GM18858 (cell line): Measurements from ENCODE around the gene IL9.
"Not testable (repeated sequence)": the region's sequence is repeated elsewhere in the genome, so short reads cannot be mapped to it uniquely, and the experiment has no call there.

Experiments
- ATAC-seq: cut with Tn5 transposase; IDR thresholded peaks from one replicate; pipeline ENCODE4 v1.9.1; 2021; ENCODE audit not compliant: unreplicated experiment

IL9 gene

DNA sequence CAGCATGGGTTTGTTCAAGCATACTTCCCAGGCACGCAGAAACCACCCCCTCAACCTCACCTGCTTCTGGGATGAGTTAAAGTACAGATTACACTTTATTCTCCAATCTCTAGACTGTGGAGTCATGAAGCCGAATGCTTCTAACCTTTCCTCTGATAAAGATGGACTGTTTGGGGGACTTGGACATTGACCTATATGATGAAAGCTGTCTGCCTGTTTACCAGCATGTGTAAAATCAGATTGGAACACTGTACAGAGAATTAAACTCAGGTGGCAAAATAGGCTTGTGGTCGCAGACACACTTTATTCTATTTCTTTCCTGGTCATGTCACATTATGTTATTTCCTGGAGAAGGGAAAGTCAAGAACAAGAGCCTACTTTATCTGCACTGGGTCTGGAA is 25.7 kb downstream of the IL9 start:
- ATAC-seq: no peak

DNA sequence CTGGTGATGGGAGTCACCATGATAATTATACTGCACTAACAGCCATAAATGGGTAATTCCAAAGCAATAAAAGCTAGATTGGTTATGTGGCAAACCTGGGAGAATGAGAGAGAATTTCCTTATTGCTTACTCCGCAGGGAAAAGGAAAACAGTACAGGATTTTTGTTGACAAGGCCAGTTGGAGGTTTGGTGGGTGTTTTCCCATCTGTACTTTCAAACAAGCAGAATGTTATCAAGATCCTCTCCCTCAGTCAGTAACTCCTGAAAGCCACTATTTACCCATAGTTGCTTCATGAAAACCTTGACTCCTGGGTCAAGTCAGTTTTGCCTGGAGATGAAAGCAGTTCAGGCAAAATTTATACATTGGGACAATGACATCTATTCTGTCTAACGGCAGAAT is 26.4 kb downstream of the IL9 start:
- no peak for ATAC-seq

DNA sequence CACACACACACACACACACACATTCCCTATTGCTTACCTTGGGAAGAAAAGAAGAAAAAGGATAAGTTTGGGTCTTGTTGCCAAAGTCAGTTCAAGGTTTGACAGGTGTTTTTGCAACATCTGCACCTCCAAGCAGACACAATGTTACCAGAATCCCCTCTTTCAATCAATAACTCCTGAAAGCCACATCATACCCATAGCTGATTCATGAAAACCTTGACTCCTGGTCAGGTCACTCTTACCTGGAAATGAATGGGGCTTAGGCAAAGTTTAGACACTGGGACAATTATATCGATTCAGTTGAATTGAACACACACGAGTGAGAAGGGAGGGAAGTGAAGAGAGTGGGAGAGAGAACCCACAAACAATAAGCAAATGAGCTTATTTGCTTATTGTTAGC is 27.0 kb downstream of the IL9 start:
- ATAC-seq: no peak

- ATAC-seq: no peak
Measured at GRCh38 chr5:135867599-135867998, 28.0 kb downstream of the IL9 start.

GRCh38 chr5:135866016-135866415 is 29.6 kb downstream of the IL9 start:
- ATAC-seq: no peak

GRCh38 chr5:135864503-135865435 is 30.9 kb downstream of the IL9 start:
- no peak for ATAC-seq

- no peak for ATAC-seq
Measured at GRCh38 chr5:135862744-135863143, 32.9 kb downstream of the IL9 start.

DNA sequence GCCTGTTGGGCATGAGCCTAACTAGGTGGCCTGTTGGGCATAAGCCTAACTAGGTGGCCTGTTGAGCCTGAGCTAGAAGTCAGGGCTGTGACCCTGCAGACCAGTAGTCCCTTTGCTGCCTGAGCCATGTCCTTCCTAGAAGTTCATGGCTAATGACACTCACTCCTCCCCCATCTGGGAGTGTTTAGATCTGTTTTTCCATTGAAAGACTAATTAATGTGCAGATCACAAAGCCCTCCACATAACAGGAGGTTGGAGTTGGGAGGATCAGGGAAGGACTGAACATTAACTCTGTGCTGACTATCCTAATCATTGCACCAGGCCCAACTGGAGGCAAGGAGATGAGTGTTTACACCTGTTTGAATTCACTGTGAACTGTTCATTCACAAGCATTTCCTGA is 33.6 kb downstream of the IL9 start:
- no peak for ATAC-seq

DNA sequence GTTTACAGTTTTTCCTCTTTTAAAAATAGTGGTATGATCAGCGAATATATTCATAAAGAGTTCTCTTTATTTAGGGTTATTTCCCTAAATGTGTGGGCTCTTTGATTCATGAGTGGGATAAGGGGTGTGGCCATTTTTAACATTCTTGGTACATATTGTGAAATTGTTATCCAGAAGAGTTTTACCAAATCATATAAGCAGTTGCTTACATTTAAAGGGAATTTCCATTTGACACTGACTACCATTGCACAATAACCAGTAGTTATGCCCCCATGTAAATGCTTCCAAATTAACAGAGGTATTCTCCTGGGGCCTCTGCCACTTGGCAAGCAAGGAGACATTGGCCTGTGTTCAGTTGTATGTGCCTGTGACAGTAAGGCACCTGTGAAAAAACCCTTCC is 34.0 kb downstream of the IL9 start:
- ATAC-seq: no peak

GRCh38 chr5:135859641-135860040 is 36.0 kb downstream of the IL9 start:
- ATAC-seq: no peak

- not testable (repeated sequence) for ATAC-seq
Measured at GRCh38 chr5:135859186-135859585, 36.5 kb downstream of the IL9 start.

DNA sequence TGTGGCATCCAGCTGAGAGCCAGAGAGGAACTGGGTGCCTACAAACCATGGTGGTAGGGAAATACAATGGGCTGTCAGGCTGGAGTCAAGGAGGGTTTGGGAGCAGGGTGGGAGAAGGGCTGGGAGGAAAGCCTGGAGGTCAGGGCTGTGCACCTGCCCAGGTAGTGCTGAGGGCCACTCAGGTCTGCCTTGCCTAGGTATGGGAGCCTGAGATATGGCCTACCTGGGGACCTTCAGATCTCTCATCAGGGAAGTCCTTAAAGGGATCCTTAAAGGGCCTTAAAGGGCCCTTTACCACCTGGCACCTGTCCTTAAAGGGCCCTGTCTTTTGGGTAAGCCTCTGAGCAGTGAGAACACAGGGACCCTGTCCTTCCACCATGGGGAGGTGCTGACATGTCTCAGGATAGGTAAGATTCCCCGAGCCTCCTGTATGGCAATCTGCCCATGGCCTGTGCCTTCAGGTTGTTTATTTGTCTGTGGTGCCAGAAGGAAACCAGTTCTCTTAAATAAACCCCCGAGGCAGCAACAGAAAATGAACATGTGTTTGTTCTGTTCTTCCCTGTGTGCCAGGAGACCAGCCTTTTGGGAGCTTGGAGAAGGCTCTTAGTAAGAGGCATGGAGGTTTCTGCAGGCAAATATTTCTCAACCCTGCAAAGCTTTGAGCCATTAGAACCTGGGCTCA is 37.9 kb downstream of the IL9 start:
- no peak for ATAC-seq

GRCh38 chr5:135851915-135852845 is 43.5 kb downstream of the IL9 start:
- ATAC-seq: no peak

DNA sequence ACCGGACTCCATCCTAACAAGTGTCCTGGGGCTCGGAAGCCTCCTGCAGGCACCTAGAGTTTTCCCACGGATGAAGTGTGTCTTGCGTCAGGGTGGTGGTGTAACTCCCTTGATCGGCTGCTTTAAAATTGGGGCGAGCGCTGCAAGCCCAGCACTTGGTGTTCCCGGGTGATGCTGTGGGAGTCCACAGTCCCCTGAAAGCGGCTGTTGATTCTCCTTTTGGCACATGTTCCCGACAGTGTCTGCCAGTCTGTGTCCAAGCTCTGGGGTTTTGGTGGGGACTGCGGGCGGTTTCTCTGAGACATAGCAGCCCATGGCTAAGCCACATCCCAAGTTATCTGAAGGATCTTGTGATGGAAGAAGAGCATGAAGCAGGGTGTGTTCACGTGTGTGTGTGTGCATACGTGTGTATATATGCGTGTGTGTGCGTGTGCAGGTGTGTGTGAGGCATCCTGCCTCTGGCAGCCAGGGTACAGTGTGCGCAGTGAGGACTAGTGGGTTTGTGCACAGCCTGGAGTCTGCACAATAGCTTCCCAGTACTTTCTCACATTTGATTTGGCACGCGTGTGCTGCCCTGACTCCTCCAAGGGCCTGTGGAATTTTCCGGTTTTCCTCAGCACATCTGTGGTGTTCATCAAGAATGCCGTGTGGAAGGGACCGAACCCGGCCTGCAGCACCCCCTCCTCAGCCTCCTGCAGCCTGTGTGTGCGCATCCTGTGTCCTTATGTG is 44.3 kb downstream of the IL9 start:
- ATAC-seq: no peak

- no peak for ATAC-seq
Measured at GRCh38 chr5:135850671-135851070, 45.0 kb downstream of the IL9 start.

GRCh38 chr5:135850231-135850630 is 45.4 kb downstream of the IL9 start:
- no peak for ATAC-seq

- no peak for ATAC-seq
Measured at GRCh38 chr5:135847976-135848375, 47.7 kb downstream of the IL9 start.

- no peak for ATAC-seq
Measured at GRCh38 chr5:135846311-135846710, 49.3 kb downstream of the IL9 start.

DNA sequence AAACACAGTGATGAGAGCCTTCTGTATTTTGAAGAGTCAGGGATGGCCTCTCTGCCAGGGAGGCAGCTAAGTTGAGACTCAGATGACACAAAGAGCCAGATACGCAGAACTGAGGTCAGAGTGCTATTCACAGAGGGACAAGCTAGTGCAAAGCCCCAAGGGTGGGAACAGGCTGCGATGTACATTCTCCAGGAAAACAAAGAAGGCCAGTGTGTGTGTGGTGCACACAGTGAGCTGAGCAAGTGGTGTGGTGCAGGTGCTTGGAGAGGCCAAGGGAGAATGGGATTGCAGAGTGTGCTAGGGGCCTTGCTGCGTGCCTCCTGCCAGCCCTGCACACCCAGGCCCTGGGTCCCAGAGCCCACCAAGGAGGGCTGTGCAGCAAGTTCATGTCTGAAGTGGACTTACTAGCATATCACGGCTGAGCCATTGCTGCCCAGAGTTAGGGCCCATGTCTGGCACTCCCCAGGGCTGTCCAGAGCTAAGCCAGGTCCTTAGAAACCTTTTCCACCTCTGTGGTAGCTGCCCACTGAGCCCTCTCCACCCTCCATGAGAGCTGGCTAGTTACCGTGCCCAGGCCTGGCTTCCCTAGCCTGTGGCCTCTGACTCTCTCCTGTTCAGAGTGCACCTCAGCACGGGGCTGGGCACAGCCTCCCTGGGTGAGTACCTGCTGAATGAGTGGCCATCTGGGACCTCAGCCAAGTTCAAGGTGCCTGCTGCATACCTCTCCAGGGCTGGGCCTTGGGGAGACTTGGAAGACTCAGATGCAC is 51.9 kb downstream of the IL9 start:
- ATAC-seq: no peak

DNA sequence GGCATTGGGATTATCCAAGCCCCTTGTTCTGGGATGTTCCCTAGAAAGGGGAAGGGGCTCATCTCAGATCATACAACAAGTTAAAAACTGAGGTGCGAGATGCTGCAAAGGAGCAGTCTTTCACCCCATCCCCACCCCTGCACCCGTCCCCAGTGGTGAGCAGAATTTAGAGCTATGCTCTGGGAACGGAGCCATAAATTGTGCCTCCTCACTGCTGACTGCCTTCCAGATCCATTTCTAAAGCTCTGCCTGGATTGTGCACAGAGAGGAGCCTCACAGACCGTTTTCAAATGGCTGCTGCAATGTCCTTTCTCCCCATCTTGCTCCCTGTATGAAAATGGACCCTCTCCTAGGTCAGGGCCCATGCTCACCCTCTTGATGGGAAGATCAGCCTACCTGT is 52.9 kb downstream of the IL9 start:
- no peak for ATAC-seq
